Erythroblast (primary cell): Measurements from ENCODE around the gene STAT1.

Source experiments
- GATA1 ChIP-seq: IDR thresholded peaks from 2 replicates; pipeline ENCODE4 v1.6.1; 2011; ENCODE audit warnings: low read depth, mild to moderate bottlenecking, control low read depth, low read length, moderate library complexity
- POLR2A ChIP-seq: IDR thresholded peaks from 2 replicates; pipeline ENCODE4 v1.6.1; 2011; ENCODE audit warnings: mild to moderate bottlenecking, low read length

- TF ChIP-seq POLR2A (no peak), GATA1 (no peak)
Measured at GRCh38 chr2:190993292-190993643, 20.7 kb downstream of the STAT1 start.
